Measurements from ENCODE around the gene TAF5L. TPM values are rescaled to one million over a fixed set of nuclear protein-coding genes. Genes with fewer than 3 reads are reported as not detected.

TAF5L gene
- total and polyA plus RNA-seq, 2 of the 4 experiments (the other 2 are of a cell fraction): 17.9 to 18.6 TPM

- Histone ChIP-seq H3K27ac (ENCODE audit: insufficient read depth, low read length) (no peak overlapping the region), H2BK120ac (ENCODE audit: low read depth, low read length) (no peak overlapping the region), H3K18ac (ENCODE audit: low read depth, low read length) (no peak overlapping the region), H3K56ac (ENCODE audit: extremely low read depth, insufficient read depth, low read length) (no peak overlapping the region), H3K27me3 (ENCODE audit: control insufficient read depth, insufficient read depth, low read length) (no peaks in the 10 kb centered on the region), H2BK5ac (ENCODE audit: low read depth, low read length, poor library complexity, severe bottlenecking) (no peak overlapping the region), H3K23ac (ENCODE audit: low read depth, low read length) (no peak overlapping the region), H4K5ac (ENCODE audit: low read depth, low read length) (no peak overlapping the region), H4K8ac (ENCODE audit: low read depth in 2 of 2, low read length in 2 of 2) (no peak overlapping the region), H3K4me2 (ENCODE audit: low read depth, low read length) (no peak overlapping the region), H3K4ac (ENCODE audit: low read depth, low read length) (no peak overlapping the region), H3K14ac (replicated peaks; ENCODE audit: low read depth, low read length) (no peak overlapping the region), H3K9ac (ENCODE audit: low read depth, low read length) (no peak overlapping the region), H3K4me3 (ENCODE audit: insufficient read depth, low read depth, low read length) (no peak overlapping the region), H2BK20ac (ENCODE audit: low read depth, low read length) (no peak overlapping the region), H4K91ac (ENCODE audit: insufficient read depth, low read depth, low read length) (no peak overlapping the region), H4K20me1 (ENCODE audit: insufficient read depth, low read length) (no peaks in the 10 kb centered on the region), H3K9me1 (ENCODE audit: insufficient read depth, low read length) (no peaks in the 10 kb centered on the region), H3K9me3 (ENCODE audit: control insufficient read depth, insufficient read depth, low read length) (no peaks in the 10 kb centered on the region), H2AK9ac (replicated peaks; ENCODE audit: low read depth, low read length, poor library complexity) (no peak overlapping the region), H3K36me3 (ENCODE audit: control insufficient read depth, insufficient read depth, low read length) (no peaks in the 10 kb centered on the region), H2AK5ac (ENCODE audit: low read depth, low read length) (no peak overlapping the region), H3K4me1 (ENCODE audit: control insufficient read depth, insufficient read depth, low read length) (no peaks in the 10 kb centered on the region), H2BK15ac (ENCODE audit: low read depth, low read length) (no peak overlapping the region), H3K79me1 (ENCODE audit: low read depth in 1 of 2, low read length in 2 of 2) (peaks cover 0 to 5% of the 10 kb centered on the region in 2 experiments; a peak in 1 of 4 replicates), H2AFZ (replicated peaks; ENCODE audit: low read length, poor library complexity) (no peak overlapping the region)
- CTCF ChIA-PET: interaction anchor here (0.6 to 1.5 kb wide), 2 partner anchors 33 to 38 kb away, joined by 4 read pairs; no protein-coding TSS in a partner anchor
- DNase-seq: no peak
- no peak for ATAC-seq (ENCODE audit: low read depth)
- dilution Hi-C loops (cut with HindIII; ENCODE audit: low sequenced_read_pairs, unreplicated experiment) (no loop called here), intact Hi-C loops (cut with micrococcal nuclease) (no loop called here), in situ Hi-C loops (cut with MboI; ENCODE audit: low sequenced_read_pairs) (no loop called here)
- TF ChIP-seq POLR2A (IDR thresholded peaks at IDR 0.05; ENCODE audit: low read depth, low read length) (no peak), SMC3 (IDR thresholded peaks at IDR 0.05; ENCODE audit: low read depth, low read length) (no peak), FOS (IDR thresholded peaks at IDR 0.05; ENCODE audit: low read depth, low read length) (no peak), MAFK (IDR thresholded peaks at IDR 0.05; ENCODE audit: low read depth, low read length) (no peak), RAD21 (IDR thresholded peaks at IDR 0.05; ENCODE audit: low read length) (no peak), NFE2L2 (IDR thresholded peaks at IDR 0.05; ENCODE audit: low read depth, low read length) (no peak), CEBPB (IDR thresholded peaks at IDR 0.05; ENCODE audit: low read depth, low read length) (no peak), CHD1 (IDR thresholded peaks at IDR 0.05; ENCODE audit: low read depth, low read length) (no peak), MXI1 (IDR thresholded peaks at IDR 0.05; ENCODE audit: borderline replicate concordance, low read depth, low read length) (no peak)
- TF ChIP-seq, protein P1, sequence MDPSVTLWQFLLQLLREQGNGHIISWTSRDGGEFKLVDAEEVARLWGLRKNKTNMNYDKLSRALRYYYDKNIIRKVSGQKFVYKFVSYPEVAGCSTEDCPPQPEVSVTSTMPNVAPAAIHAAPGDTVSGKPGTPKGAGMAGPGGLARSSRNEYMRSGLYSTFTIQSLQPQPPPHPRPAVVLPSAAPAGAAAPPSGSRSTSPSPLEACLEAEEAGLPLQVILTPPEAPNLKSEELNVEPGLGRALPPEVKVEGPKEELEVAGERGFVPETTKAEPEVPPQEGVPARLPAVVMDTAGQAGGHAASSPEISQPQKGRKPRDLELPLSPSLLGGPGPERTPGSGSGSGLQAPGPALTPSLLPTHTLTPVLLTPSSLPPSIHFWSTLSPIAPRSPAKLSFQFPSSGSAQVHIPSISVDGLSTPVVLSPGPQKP (IDR thresholded peaks at IDR 0.05; ENCODE audit: borderline replicate concordance, low read depth, low read length): no peak
- BruUV-seq (replicated peaks): no TSS peak
- WGBS, 2 experiments (ENCODE audit: extremely low coverage in 2 of 2, insufficient read length in 1 of 2): 100% methylated on average over 2 of the region's 3 CpGs; no CpG with 5 or more reads in 1 of the 2 experiments
- POLR2A ChIA-PET (ENCODE audit: unreplicated experiment): no interaction called here
These were observed 63.2 kb downstream of the TAF5L start for GRCh38 chr1:229562686-229563085.
